ENCODE data around the gene RET. TPM values are rescaled to one million over a fixed set of nuclear protein-coding genes. Genes with fewer than 3 reads are reported as not detected.

RET gene
- total RNA-seq, 1 donor from 2014 or later: 1.1 TPM

GRCh38 chr10:43122096-43122495 lies 45.2 kb downstream of the RET start:
- Histone ChIP-seq H4K20me1 (ENCODE audit: insufficient read depth, low read length) (no peaks in the 10 kb centered on the region), H3K27ac (ENCODE audit: low read depth, low read length) (no peak overlapping the region), H2AFZ (ENCODE audit: low read depth, low read length) (no peak overlapping the region), H3K9ac (ENCODE audit: low read length) (no peak overlapping the region), H3K4me3 (ENCODE audit: insufficient read depth, low read depth, low read length) (no peak overlapping the region), H3K27me3 (ENCODE audit: insufficient read depth, low read length) (peaks cover 4% of the 10 kb centered on the region), H3K4me2 (ENCODE audit: low read length) (no peak overlapping the region), H3K4me1 (ENCODE audit: insufficient read depth, low read length) (peaks cover 4% of the 10 kb centered on the region), H3K36me3 (ENCODE audit: insufficient read depth, low read length) (no peaks in the 10 kb centered on the region), H3K79me2 (ENCODE audit: insufficient read depth, low read length) (no peaks in the 10 kb centered on the region), H3K9me3 (ENCODE audit: insufficient read depth, low read depth, low read length) (no peaks in the 10 kb centered on the region)
- TF ChIP-seq EZH2 (IDR thresholded peaks at IDR 0.05; ENCODE audit: insufficient read depth, low read length): no peak
- no peak for TF ChIP-seq CTCF (IDR thresholded peaks at IDR 0.05; ENCODE audit: insufficient read depth, low read depth, low read length)
- DNase-seq (ENCODE audit: low read depth) (no peak), FAIRE-seq (no peak)
- peak overlapping the region; percentile 12 for H3K27ac Mint-ChIP-seq (ENCODE audit: unreplicated experiment)
- no peak overlapping the region for H3K4me3 Mint-ChIP-seq (ENCODE audit: unreplicated experiment)
- peaks cover 7% of the 10 kb centered on the region for H3K27me3 Mint-ChIP-seq (ENCODE audit: low read depth, unreplicated experiment)
- H3K36me3 Mint-ChIP-seq (ENCODE audit: low read depth, unreplicated experiment): no peaks in the 10 kb centered on the region
- H3K4me1 Mint-ChIP-seq (ENCODE audit: low read depth, unreplicated experiment): peaks cover 20% of the 10 kb centered on the region
- no peaks in the 10 kb centered on the region for H3K9me3 Mint-ChIP-seq (ENCODE audit: unreplicated experiment)

GRCh38 chr10:43122826-43123225 lies 46.0 kb downstream of the RET start:
- H3K9me3 ChIP-seq (ENCODE audit: insufficient read depth, low read depth, low read length): no peaks in the 10 kb centered on the region
- no peaks in the 10 kb centered on the region for H3K36me3 Mint-ChIP-seq (ENCODE audit: low read depth, unreplicated experiment)
- H3K36me3 ChIP-seq (ENCODE audit: insufficient read depth, low read length): no peaks in the 10 kb centered on the region
- no peak overlapping the region for H3K9ac ChIP-seq (ENCODE audit: low read length)
- peaks cover 3% of the 10 kb centered on the region for H3K27me3 Mint-ChIP-seq (ENCODE audit: low read depth, unreplicated experiment)
- H4K20me1 ChIP-seq (ENCODE audit: insufficient read depth, low read length): no peaks in the 10 kb centered on the region
- TF ChIP-seq EZH2 (IDR thresholded peaks at IDR 0.05; ENCODE audit: insufficient read depth, low read length) (no peak), CTCF (IDR thresholded peaks at IDR 0.05; ENCODE audit: insufficient read depth, low read depth, low read length) (no peak)
- H3K4me1 Mint-ChIP-seq (ENCODE audit: low read depth, unreplicated experiment): peaks cover 26% of the 10 kb centered on the region
- no peak overlapping the region for H3K4me3 ChIP-seq (ENCODE audit: insufficient read depth, low read depth, low read length)
- FAIRE-seq (no peak), DNase-seq (ENCODE audit: low read depth) (no peak)
- H3K27me3 ChIP-seq (ENCODE audit: insufficient read depth, low read length): peaks cover 4% of the 10 kb centered on the region
- H3K27ac ChIP-seq (ENCODE audit: low read depth, low read length): no peak overlapping the region
- no peaks in the 10 kb centered on the region for H3K9me3 Mint-ChIP-seq (ENCODE audit: unreplicated experiment)
- no peak overlapping the region for H3K27ac Mint-ChIP-seq (ENCODE audit: unreplicated experiment)
- no peak overlapping the region for H2AFZ ChIP-seq (ENCODE audit: low read depth, low read length)
- no peak overlapping the region for H3K4me2 ChIP-seq (ENCODE audit: low read length)
- peaks cover 4% of the 10 kb centered on the region for H3K4me1 ChIP-seq (ENCODE audit: insufficient read depth, low read length)
- no peaks in the 10 kb centered on the region for H3K79me2 ChIP-seq (ENCODE audit: insufficient read depth, low read length)
- H3K4me3 Mint-ChIP-seq (ENCODE audit: unreplicated experiment): no peak overlapping the region

- H3K4me1 Mint-ChIP-seq (ENCODE audit: low read depth, unreplicated experiment): peaks cover 33% of the 10 kb centered on the region
- Histone ChIP-seq H3K27ac (ENCODE audit: low read depth, low read length) (no peak overlapping the region), H3K79me2 (ENCODE audit: insufficient read depth, low read length) (no peaks in the 10 kb centered on the region), H3K4me2 (ENCODE audit: low read length) (no peak overlapping the region), H3K9me3 (ENCODE audit: insufficient read depth, low read depth, low read length) (no peaks in the 10 kb centered on the region), H3K36me3 (ENCODE audit: insufficient read depth, low read length) (no peaks in the 10 kb centered on the region), H3K27me3 (ENCODE audit: insufficient read depth, low read length) (peaks cover 4% of the 10 kb centered on the region), H3K4me3 (ENCODE audit: insufficient read depth, low read depth, low read length) (no peak overlapping the region), H3K9ac (ENCODE audit: low read length) (no peak overlapping the region), H2AFZ (ENCODE audit: low read depth, low read length) (no peak overlapping the region), H3K4me1 (ENCODE audit: insufficient read depth, low read length) (peaks cover 4% of the 10 kb centered on the region), H4K20me1 (ENCODE audit: insufficient read depth, low read length) (no peaks in the 10 kb centered on the region)
- FAIRE-seq (no peak), DNase-seq (ENCODE audit: low read depth) (no peak)
- no peaks in the 10 kb centered on the region for H3K27me3 Mint-ChIP-seq (ENCODE audit: low read depth, unreplicated experiment)
- H3K4me3 Mint-ChIP-seq (ENCODE audit: unreplicated experiment): no peak overlapping the region
- TF ChIP-seq EZH2 (IDR thresholded peaks at IDR 0.05; ENCODE audit: insufficient read depth, low read length): no peak
- TF ChIP-seq CTCF (IDR thresholded peaks at IDR 0.05; ENCODE audit: insufficient read depth, low read depth, low read length): no peak
- no peaks in the 10 kb centered on the region for H3K9me3 Mint-ChIP-seq (ENCODE audit: unreplicated experiment)
- H3K27ac Mint-ChIP-seq (ENCODE audit: unreplicated experiment): no peak overlapping the region
- no peaks in the 10 kb centered on the region for H3K36me3 Mint-ChIP-seq (ENCODE audit: low read depth, unreplicated experiment)
Measured at GRCh38 chr10:43123361-43124093, 46.7 kb downstream of the RET start.
